GM23248 (cell line): ENCODE measurements around the gene ZDHHC1. TPM values are rescaled to one million over a fixed set of nuclear protein-coding genes. Genes with fewer than 3 reads are reported as not detected.

Experiments
- DNase-seq: peaks from one replicate; pipeline ENCODE4 v3.0.0-alpha.2; 2015
- H2AFZ ChIP-seq: fragments of 200-600 bp; sonication (generic); 2 replicates; pipeline ENCODE4 v1.6.1; 2016; ENCODE audit warnings: antibody characterized with exemption
- H3F3A ChIP-seq: fragments of 200-600 bp; sonication (generic); 2 replicates; pipeline ENCODE4 v1.6.1; 2016; ENCODE audit warnings: mild to moderate bottlenecking, antibody characterized with exemption, mixed run types; ENCODE audit not compliant: insufficient read depth
- H3K27ac ChIP-seq: fragments of 200-600 bp; sonication (generic); 2 replicates; pipeline ENCODE4 v1.5.1; 2016; ENCODE audit warnings: mild to moderate bottlenecking
- H3K27me3 ChIP-seq: fragments of 200-600 bp; sonication (generic); replicated peaks from 2 replicates; pipeline ENCODE4 v1.6.1; 2016; ENCODE audit warnings: mild to moderate bottlenecking; ENCODE audit not compliant: insufficient read depth
- H3K36me3 ChIP-seq: fragments of 200-600 bp; sonication (generic); 2 replicates; pipeline ENCODE4 v1.6.1; 2016; ENCODE audit warnings: low read depth, mild to moderate bottlenecking
- H3K4me1 ChIP-seq: fragments of 200-600 bp; sonication (generic); 2 replicates; pipeline ENCODE4 v1.6.1; 2016; ENCODE audit warnings: mild to moderate bottlenecking; ENCODE audit not compliant: insufficient read depth
- H3K4me2 ChIP-seq: fragments of 200-600 bp; sonication (generic); one replicate; pipeline ENCODE4 v1.6.1; 2016; ENCODE audit warnings: mild to moderate bottlenecking; ENCODE audit not compliant: unreplicated experiment
- H3K4me3 ChIP-seq: fragments of 200-600 bp; sonication (generic); 2 replicates; pipeline ENCODE4 v1.5.1; 2016; ENCODE audit warnings: mild to moderate bottlenecking
- H3K79me2 ChIP-seq: fragments of 200-600 bp; sonication (generic); 2 replicates; pipeline ENCODE4 v1.6.1; 2016; ENCODE audit warnings: mild to moderate bottlenecking; ENCODE audit not compliant: insufficient read depth
- H3K9ac ChIP-seq: fragments of 200-600 bp; sonication (generic); 2 replicates; pipeline ENCODE4 v1.6.1; 2016; ENCODE audit warnings: mild to moderate bottlenecking
- H3K9me2 ChIP-seq: fragments of 200-600 bp; sonication (generic); 2 replicates; pipeline ENCODE4 v1.6.1; 2016; ENCODE audit warnings: mixed run types, mild to moderate bottlenecking, moderate library complexity; ENCODE audit not compliant: insufficient read depth
- H3K9me3 ChIP-seq: fragments of 200-600 bp; sonication (generic); one replicate; pipeline ENCODE4 v1.6.1; 2017; ENCODE audit warnings: low read depth
- H4K20me1 ChIP-seq: fragments of 200-600 bp; sonication (generic); 2 replicates; pipeline ENCODE4 v1.6.0; 2016; ENCODE audit not compliant: insufficient read depth
- EZH2 ChIP-seq: fragments of 200-600 bp; sonication (generic); IDR thresholded peaks from 2 replicates; pipeline ENCODE4 v1.6.1; 2018; ENCODE audit warnings: antibody characterized with exemption, mild to moderate bottlenecking; ENCODE audit not compliant: insufficient read depth, poor library complexity, severe bottlenecking
- EZH2phosphoT487 ChIP-seq: fragments of 200-600 bp; sonication (generic); IDR thresholded peaks from 2 replicates; pipeline ENCODE4 v1.6.1; 2018; ENCODE audit warnings: antibody characterized with exemption, moderate library complexity, mild to moderate bottlenecking, low read depth; ENCODE audit not compliant: insufficient read depth
- WGBS, 2 experiments: methylation state at CpG; one replicate each; pipeline ENCODE4 v1.1.6; 2015 to 2017; ENCODE audit warnings: low lambda C conversion rate in 2 of 2, low coverage in 1 of 2; ENCODE audit errors: missing lambda C conversion rate in 2 of 2; 5-methylcytosine and 5-hydroxymethylcytosine counted together
- in situ Hi-C: fragments of 300-500 bp; cut with MboI; formaldehyde crosslinking; loops from 2 replicates; pipeline ENCODE4 v1.15.0; 2020
- polyA plus RNA-seq: library from polyadenylated mRNA; unstranded; fragments of >200 nt; fragmentation: Nextera tagmentation; extraction: Ambion mirVana; gene quantifications from 2 replicates; pipeline ENCODE4 v1.2.1, GENCODE V29; 2016
- total RNA-seq: library from RNA; depleted of rRNA; stranded (reverse); fragments of >200 nt; shearing (Covaris generic); gene quantifications from 2 replicates; pipeline ENCODE4 v1.2.3, GENCODE V29; 2014

The ZDHHC1 gene
- total and polyA plus RNA-seq, 2 experiments from 2014 or later = 9.2 to 10.9 TPM

GRCh38 chr16:67441907-67442306, 25.6 kb upstream of the ZDHHC1 start:
- no peak for DNase-seq
- Histone ChIP-seq H3K4me1 (peaks cover 15% of the 10 kb centered on the region), H3K9me3 (no peaks in the 10 kb centered on the region), H3K79me2 (peaks cover 9% of the 10 kb centered on the region; the same call in 1 of the 2 replicates), H3K36me3 (peaks cover 7% of the 10 kb centered on the region; the same call in 1 of the 2 replicates), H3K4me3 (no peak overlapping the region), H3F3A (no peaks in the 10 kb centered on the region), H4K20me1 (no peaks in the 10 kb centered on the region), H3K9ac (no peak overlapping the region), H2AFZ (no peak overlapping the region), H3K9me2 (no peaks in the 10 kb centered on the region), H3K27ac (no peak overlapping the region), H3K27me3 (no peaks in the 10 kb centered on the region), H3K4me2 (no peak overlapping the region)
- TF ChIP-seq EZH2phosphoT487 (no peak), EZH2 (no peak)
- in situ Hi-C loops = no loop called here
- 49 to 55% methylated on average over 5 of the region's 5 CpGs for WGBS, 2 experiments

GRCh38 chr16:67441271-67441753, 25.0 kb upstream of the ZDHHC1 start:
- H3K36me3 ChIP-seq = peaks cover 7% of the 10 kb centered on the region; the same call in 1 of the 2 replicates
- no peaks in the 10 kb centered on the region for H3K9me2 ChIP-seq
- in situ Hi-C loops = no loop called here
- H3K4me1 ChIP-seq = peaks cover 13% of the 10 kb centered on the region
- no peaks in the 10 kb centered on the region for H4K20me1 ChIP-seq
- no peak overlapping the region for H3K4me3 ChIP-seq
- TF ChIP-seq EZH2phosphoT487 (no peak), EZH2 (no peak)
- no peak overlapping the region for H3K4me2 ChIP-seq
- no peaks in the 10 kb centered on the region for H3F3A ChIP-seq
- 81 to 87% methylated on average over 16 to 17 of the region's 17 CpGs for WGBS, 2 experiments
- no peaks in the 10 kb centered on the region for H3K27me3 ChIP-seq
- no peak overlapping the region for H3K9ac ChIP-seq
- DNase-seq = no peak
- no peaks in the 10 kb centered on the region for H3K9me3 ChIP-seq
- H3K27ac ChIP-seq = no peak overlapping the region
- no peak overlapping the region for H2AFZ ChIP-seq
- 0 out of 2 replicates have a peak, but pooled peaks cover 3% of the 10 kb centered on the region for H3K79me2 ChIP-seq

GRCh38 chr16:67438824-67439393, 22.6 kb upstream of the ZDHHC1 start:
- Histone ChIP-seq H3K27me3 (no peaks in the 10 kb centered on the region), H3K9me3 (no peaks in the 10 kb centered on the region), H3K79me2 (no peaks in the 10 kb centered on the region), H3K9ac (no peak overlapping the region), H3K27ac (no peak overlapping the region), H3K4me2 (no peak overlapping the region), H2AFZ (no peak overlapping the region), H4K20me1 (no peaks in the 10 kb centered on the region), H3K4me3 (no peak overlapping the region), H3K36me3 (peaks cover 7% of the 10 kb centered on the region; the same call in 1 of the 2 replicates), H3F3A (no peaks in the 10 kb centered on the region), H3K4me1 (peaks cover 6% of the 10 kb centered on the region), H3K9me2 (no peaks in the 10 kb centered on the region)
- TF ChIP-seq EZH2 (no peak), EZH2phosphoT487 (no peak)
- WGBS, 2 experiments = 93 to 96% methylated on average over 14 to 19 of the region's 19 CpGs
- in situ Hi-C loops = no loop called here
- DNase-seq = no peak

- no peak overlapping the region for H2AFZ ChIP-seq
- H3K9ac ChIP-seq = no peak overlapping the region
- no peak overlapping the region for H3K4me2 ChIP-seq
- H3K9me3 ChIP-seq = no peaks in the 10 kb centered on the region
- no peaks in the 10 kb centered on the region for H4K20me1 ChIP-seq
- no peaks in the 10 kb centered on the region for H3K9me2 ChIP-seq
- H3K4me3 ChIP-seq = no peak overlapping the region
- H3K79me2 ChIP-seq = no peaks in the 10 kb centered on the region
- H3K36me3 ChIP-seq = peaks cover 7% of the 10 kb centered on the region; the same call in 1 of the 2 replicates
- no peaks in the 10 kb centered on the region for H3F3A ChIP-seq
- no peak for DNase-seq
- TF ChIP-seq EZH2phosphoT487 (no peak), EZH2 (no peak)
- WGBS, 2 experiments = 95% methylated on average over 20 of the region's 20 CpGs
- in situ Hi-C loops = no loop called here
- no peaks in the 10 kb centered on the region for H3K27me3 ChIP-seq
- H3K4me1 ChIP-seq = no peaks in the 10 kb centered on the region
- no peak overlapping the region for H3K27ac ChIP-seq
These were observed 22.0 kb upstream of the ZDHHC1 start for GRCh38 chr16:67438098-67438791.
